Peyer's patch (tissue), 4 donors: Measurements from ENCODE around the gene CFAP300. TPM values are rescaled to one million over a fixed set of nuclear protein-coding genes. Genes with fewer than 3 reads are reported as not detected.

Experiments
- DNase-seq, 3 donors: peaks; one replicate each; pipeline ENCODE4 v3.0.0-alpha.2; 2017 to 2019
- H3K27ac ChIP-seq, 4 donors: fragments of 200-600 bp; sonication (generic); one replicate each; pipeline ENCODE4 v1.5.1; 2016 to 2019
- H3K27me3 ChIP-seq, 2 donors: fragments of 200-600 bp; sonication (generic); one replicate each; pipeline ENCODE4 v1.5.1; 2019
- H3K36me3 ChIP-seq, 3 donors: fragments of 200-600 bp; sonication (generic); one replicate each; pipeline ENCODE4 v1.5.1; 2016 to 2019
- H3K4me1 ChIP-seq, 4 donors: fragments of 200-600 bp; sonication (generic); one replicate each; pipeline ENCODE4 v1.5.1; 2016 to 2019
- H3K4me3 ChIP-seq, 4 donors: fragments of 200-600 bp; sonication (generic); 1 replicate in 3 of 4; 2 replicates in 1 of 4; pipeline ENCODE4 v1.5.1; 2016 to 2019; ENCODE audit warnings: mild to moderate bottlenecking in 1 of 4
- H3K9me3 ChIP-seq, 4 donors: fragments of 200-600 bp; sonication (generic); one replicate each; pipeline ENCODE4 v1.5.1; 2016 to 2019; ENCODE audit warnings: mild to moderate bottlenecking in 1 of 4
- CTCF ChIP-seq, 6 experiments: fragments of 450-650 bp in 4 of 6; fragments of 200-600 bp in 2 of 6; sonication (generic) in 1 of 6; IDR thresholded peaks; one replicate each; pipeline ENCODE4 v1.5.1; 2017 to 2019; ENCODE audit warnings: antibody characterized with exemption in 6 of 6, mild to moderate bottlenecking in 3 of 6, moderate library complexity in 1 of 6
- POLR2A ChIP-seq, 2 donors: fragments of 450-650 bp; IDR thresholded peaks; one replicate each; pipeline ENCODE4 v1.5.1; 2017; ENCODE audit warnings: antibody characterized with exemption in 2 of 2, mild to moderate bottlenecking in 2 of 2, moderate library complexity in 2 of 2
- total RNA-seq, 4 donors: library from RNA; depleted of rRNA; stranded (reverse); fragments of >200 nt; gene quantifications; one replicate each; pipeline ENCODE4 v1.1.0, GENCODE V29; 2016

The CFAP300 gene
- total RNA-seq, 4 donors from 2014 or later: 0.54 TPM; not detected in 3

- Histone ChIP-seq H3K27ac (no peak overlapping the region), H3K4me1 (no peaks in the 10 kb centered on the region), H3K4me3 (no peak overlapping the region), H3K36me3 (no peaks in the 10 kb centered on the region), H3K9me3 (no peaks in the 10 kb centered on the region), H3K27me3 (no peaks in the 10 kb centered on the region)
- TF ChIP-seq CTCF (IDR thresholded peaks at IDR 0.05) (peak in 3 of 6 experiments; percentile 3 to 24 (median 20)), POLR2A (IDR thresholded peaks at IDR 0.05) (no peak)
- DNase-seq: no peak
These were observed 14.0 kb downstream of the CFAP300 start for GRCh38 chr11:102061276-102061675.

- H3K36me3 ChIP-seq: no peaks in the 10 kb centered on the region
- H3K9me3 ChIP-seq: no peaks in the 10 kb centered on the region
- DNase-seq: no peak
- H3K27me3 ChIP-seq: no peaks in the 10 kb centered on the region
- TF ChIP-seq CTCF (IDR thresholded peaks at IDR 0.05) (no peak), POLR2A (IDR thresholded peaks at IDR 0.05) (no peak)
- no peaks in the 10 kb centered on the region for H3K4me1 ChIP-seq
- no peak overlapping the region for H3K4me3 ChIP-seq
- H3K27ac ChIP-seq: no peak overlapping the region
These were observed 14.9 kb downstream of the CFAP300 start for GRCh38 chr11:102062106-102062505.

- Histone ChIP-seq H3K4me3 (no peak overlapping the region), H3K9me3 (no peaks in the 10 kb centered on the region), H3K4me1 (no peaks in the 10 kb centered on the region), H3K27ac (no peak overlapping the region), H3K27me3 (no peaks in the 10 kb centered on the region), H3K36me3 (no peaks in the 10 kb centered on the region)
- TF ChIP-seq POLR2A (IDR thresholded peaks at IDR 0.05): no peak
- TF ChIP-seq CTCF (IDR thresholded peaks at IDR 0.05): no peak
- no peak for DNase-seq
These were observed 17.1 kb downstream of the CFAP300 start for GRCh38 chr11:102064316-102064715.

GRCh38 chr11:102070766-102071165, 23.5 kb downstream of the CFAP300 start:
- Histone ChIP-seq H3K36me3 (no peaks in the 10 kb centered on the region), H3K9me3 (peaks cover 0 to 8% (median 0%) of the 10 kb centered on the region in 4 donors), H3K27ac (no peak overlapping the region), H3K27me3 (no peaks in the 10 kb centered on the region), H3K4me3 (no peak overlapping the region), H3K4me1 (no peaks in the 10 kb centered on the region)
- no peak for DNase-seq
- TF ChIP-seq POLR2A (IDR thresholded peaks at IDR 0.05): no peak
- TF ChIP-seq CTCF (IDR thresholded peaks at IDR 0.05): no peak

- Histone ChIP-seq H3K36me3 (no peaks in the 10 kb centered on the region), H3K4me3 (no peak overlapping the region), H3K9me3 (peaks cover 0 to 8% (median 0%) of the 10 kb centered on the region in 4 donors), H3K27ac (no peak overlapping the region), H3K4me1 (no peaks in the 10 kb centered on the region), H3K27me3 (no peaks in the 10 kb centered on the region)
- no peak for DNase-seq
- TF ChIP-seq POLR2A (IDR thresholded peaks at IDR 0.05) (no peak), CTCF (IDR thresholded peaks at IDR 0.05) (no peak)
These were observed 24.5 kb downstream of the CFAP300 start for GRCh38 chr11:102071497-102072472.
